HepG2 (cell line): Measurements from ENCODE around the gene RABGAP1L. TPM values are rescaled to one million over a fixed set of nuclear protein-coding genes. Genes with fewer than 3 reads are reported as not detected.

Experiments used
- ATAC-seq: fragments of 200-7000 bp; cut with Tn5 transposase; 3 replicates; pipeline ENCODE4 v1.9.1; 2020; ENCODE audit warnings: mild to moderate bottlenecking, moderate library complexity
- BruUV-seq: library from RNA; stranded (reverse); fragments of 400-500 nt; replicated peaks from 2 replicates; lab custom pipeline; 2021; lab: Mats Ljungman, UMichigan
- CTCF ChIA-PET: fragments of 300-600 bp; formaldehyde crosslinking; extraction: SDS; loops from one replicate; lab custom pipeline; 2021; ENCODE audit warnings: low total read pairs, inconsistent platforms, low intra/inter-chr PET ratio; lab: Yijun Ruan, JAX
- POLR2A ChIA-PET: fragments of 350-600 bp; sonication (Branson Sonifier 250); formaldehyde crosslinking; loops from one replicate; lab custom pipeline; 2020; ENCODE audit warnings: antibody characterized with exemption, inconsistent platforms; lab: Yijun Ruan, JAX
- DNase-seq: peaks from one replicate; pipeline ENCODE4 v3.0.0-alpha.2; 2015; ENCODE audit warnings: low spot score
- FAIRE-seq: peaks from 3 replicates; lab custom pipeline; 2011; peaks lifted over from hg19 to GRCh38; lab: Jason Lieb, UNC
- H2AFZ ChIP-seq: one replicate; pipeline ENCODE4 v1.6.1; 2011; ENCODE audit warnings: low read length, inconsistent platforms
- H3K27ac ChIP-seq: fragments of 300-600 bp; 3 replicates; pipeline ENCODE4 v1.8.0; 2011; ENCODE audit warnings: mixed run types, mild to moderate bottlenecking, mixed read lengths, low read length, inconsistent platforms; ENCODE audit not compliant: insufficient read depth; ENCODE audit errors: extremely low read length
- H3K27me3 ChIP-seq, 2 experiments: fragments of 200-600 bp in 1 of 2; 2 replicates in 1 of 2; 3 replicates in 1 of 2; pipeline versions ENCODE4 v1.6.0 to v1.8.0; 2011; ENCODE audit warnings: low read length in 2 of 2, mild to moderate bottlenecking in 2 of 2, moderate library complexity in 2 of 2, inconsistent platforms in 1 of 2; ENCODE audit not compliant: insufficient read depth in 2 of 2, control insufficient read depth in 1 of 2
- H3K36me3 ChIP-seq, 2 experiments: fragments of 200-600 bp in 1 of 2; replicated peaks in 1 of 2; 2 replicates in 1 of 2; 3 replicates in 1 of 2; pipeline versions ENCODE4 v1.5.1 to v1.8.0; 2011; ENCODE audit warnings: low read length in 2 of 2, inconsistent platforms in 1 of 2; ENCODE audit not compliant: insufficient read depth in 2 of 2, control insufficient read depth in 1 of 2
- H3K4me1 ChIP-seq: 2 replicates; pipeline ENCODE4 v1.5.1; 2012; ENCODE audit warnings: low read length, inconsistent platforms; ENCODE audit not compliant: insufficient read depth
- H3K4me2 ChIP-seq: 2 replicates; pipeline ENCODE4 v1.6.0; 2011; ENCODE audit warnings: low read depth, low read length, inconsistent platforms
- H3K4me3 ChIP-seq, 3 experiments: fragments of 200-600 bp in 1 of 3; sonication (generic), shearing (Covaris generic) in 1 of 3; replicated peaks in 1 of 3; 2 replicates each; pipeline ENCODE4 v1.5.1; 2011 to 2016; ENCODE audit warnings: low read length in 3 of 3, inconsistent platforms in 2 of 3, low read depth in 2 of 3, mild to moderate bottlenecking in 2 of 3, control low read depth in 1 of 3, mixed read lengths in 1 of 3; ENCODE audit not compliant: insufficient read depth in 1 of 3
- H3K79me2 ChIP-seq: one replicate; pipeline ENCODE4 v1.6.1; 2011; ENCODE audit warnings: low read length, inconsistent platforms; ENCODE audit not compliant: insufficient read depth
- H3K9ac ChIP-seq: 2 replicates; pipeline ENCODE4 v1.6.0; 2011; ENCODE audit warnings: mild to moderate bottlenecking, low read depth, low read length, inconsistent platforms; ENCODE audit not compliant: insufficient read depth
- H3K9me3 ChIP-seq: 2 replicates; pipeline ENCODE4 v1.5.1; 2012; ENCODE audit warnings: mild to moderate bottlenecking, low read length
- H4K20me1 ChIP-seq: 2 replicates; pipeline ENCODE4 v1.6.0; 2011; ENCODE audit warnings: inconsistent platforms, mild to moderate bottlenecking, low read length, moderate library complexity; ENCODE audit not compliant: insufficient read depth
- CBX1 ChIP-seq: IDR thresholded peaks from one replicate; pipeline ENCODE4 v1.6.1; 2016; ENCODE audit warnings: antibody characterized with exemption, low read depth
- IRF9 ChIP-seq: sonication (generic); formaldehyde crosslinking; IDR thresholded peaks from 2 replicates; pipeline ENCODE4 v1.8.0; 2022; ENCODE audit warnings: missing genetic modification reagents, mild to moderate bottlenecking, borderline replicate concordance
- KDM5A ChIP-seq: fragments of 200-600 bp; sonication (generic); IDR thresholded peaks from 2 replicates; pipeline ENCODE4 v1.7.0; 2018; ENCODE audit warnings: antibody characterized with exemption, mild to moderate bottlenecking, low read length, borderline replicate concordance
- MAF1 ChIP-seq: sonication (generic); formaldehyde crosslinking; IDR thresholded peaks from 2 replicates; pipeline ENCODE4 v1.5.0; 2020; ENCODE audit warnings: missing genetic modification reagents, borderline replicate concordance
- SCMH1 ChIP-seq: sonication (generic); formaldehyde crosslinking; IDR thresholded peaks from 2 replicates; pipeline ENCODE4 v1.9.0; 2021; ENCODE audit warnings: missing genetic modification reagents, mild to moderate bottlenecking, borderline replicate concordance
- TFE3 ChIP-seq: IDR thresholded peaks from 2 replicates; pipeline ENCODE4 v1.6.1; 2016
- U2AF2 ChIP-seq: fragments of 200-400 bp; formaldehyde crosslinking; IDR thresholded peaks from 2 replicates; pipeline ENCODE4 v1.6.1; 2017; ENCODE audit warnings: low read depth, mild to moderate bottlenecking, low read length
- ZBTB4 ChIP-seq: sonication (generic); formaldehyde crosslinking; IDR thresholded peaks from 2 replicates; pipeline ENCODE4 v1.4.0; 2020; ENCODE audit warnings: missing genetic modification reagents, mild to moderate bottlenecking, borderline replicate concordance
- ZFP36 ChIP-seq: fragments of 150-350 bp; IDR thresholded peaks from 2 replicates; pipeline ENCODE4 v1.6.1; 2018; ENCODE audit warnings: borderline replicate concordance, low read length, low read depth; ENCODE audit not compliant: partially characterized antibody
- ZNF350 ChIP-seq: sonication (generic); formaldehyde crosslinking; IDR thresholded peaks from 2 replicates; pipeline ENCODE4 v1.4.0; 2020; ENCODE audit warnings: mild to moderate bottlenecking, low read depth, missing genetic modification reagents, borderline replicate concordance
- ZNF713 ChIP-seq: sonication (generic); formaldehyde crosslinking; IDR thresholded peaks from 2 replicates; pipeline ENCODE4 v1.4.0; 2020; ENCODE audit warnings: mild to moderate bottlenecking, missing genetic modification reagents
- WGBS: methylation state at CpG from one replicate; pipeline ENCODE4 v1.1.6; 2017; ENCODE audit warnings: low lambda C conversion rate; 5-methylcytosine and 5-hydroxymethylcytosine counted together
- in situ Hi-C: cut with HindIII; loops from 2 replicates; pipeline ENCODE4 v1.10.0; 2017; ENCODE audit warnings: low pct_unique_long_range_greater_than_20kb; ENCODE audit not compliant: extremely low pct_ligation_motif_present
- intact Hi-C: fragments of 100-400 bp; cut with micrococcal nuclease; formaldehyde crosslinking; loops from one replicate; pipeline ENCODE4 v1.10.0; 2022; ENCODE audit not compliant: unreplicated experiment
- polyA plus RNA-seq, 8 experiments: library from polyadenylated mRNA; depleted of rRNA in 3 of 8; stranded (reverse) in 7 of 8; unstranded in 1 of 8; fragments of >200 nt; fragmentation: Illumina TruSeq in 4 of 8; extraction: Trizol in 4 of 8; gene quantifications; 2 replicates each; pipeline versions ENCODE4 v1.2.1 to v1.2.3, GENCODE V29; 2011 to 2016; ENCODE audit warnings: low read depth in 4 of 8, missing spikeins in 1 of 8, mixed read lengths in 1 of 8; ENCODE audit not compliant: insufficient read depth in 1 of 8
- total RNA-seq, 5 experiments: library from RNA; depleted of rRNA; stranded (reverse); fragments of >200 nt; fragmentation: Illumina TruSeq; extraction: Trizol; gene quantifications; 2 replicates each; pipeline ENCODE4 v1.2.3, GENCODE V29; 2016; ENCODE audit warnings: low read depth in 1 of 5

RABGAP1L gene
- total and polyA plus RNA-seq, 2 of the 13 experiments (the other 11 are each of a cell fraction or from before 2014, with no cell fraction given) = 7.9 to 22.6 TPM

- H3K4me2 ChIP-seq = no peak overlapping the region
- no peaks in the 10 kb centered on the region for H3K9me3 ChIP-seq
- intact Hi-C loops (no loop called here), in situ Hi-C loops (no loop called here)
- ATAC-seq = no peak
- H2AFZ ChIP-seq = no peak overlapping the region
- no peak for TF ChIP-seq ZFP36
- TF ChIP-seq TFE3 (CRISPR knock-in tag) = no peak
- TF ChIP-seq SCMH1 (CRISPR knock-in tag) = no peak
- no peak for TF ChIP-seq CBX1
- no peak for TF ChIP-seq U2AF2
- TF ChIP-seq ZNF713 (CRISPR knock-in tag) = no peak
- no peak for TF ChIP-seq MAF1 (CRISPR knock-in tag)
- TF ChIP-seq ZNF350 (CRISPR knock-in tag) = no peak
- no peak for TF ChIP-seq KDM5A
- TF ChIP-seq IRF9 (CRISPR knock-in tag) = no peak
- no peak for TF ChIP-seq ZBTB4
- no peaks in the 10 kb centered on the region for H3K27me3 ChIP-seq
- POLR2A ChIA-PET = no interaction called here
- H3K27ac ChIP-seq = no peak overlapping the region
- H3K9ac ChIP-seq = no peak overlapping the region
- no peaks in the 10 kb centered on the region for H3K36me3 ChIP-seq
- no TSS peak for BruUV-seq
- H3K4me3 ChIP-seq = no peak overlapping the region
- DNase-seq = no peak
- no peaks in the 10 kb centered on the region for H3K79me2 ChIP-seq
- FAIRE-seq = no peak
- CTCF ChIA-PET = no interaction called here
- peaks cover 13% of the 10 kb centered on the region for H3K4me1 ChIP-seq
- no peaks in the 10 kb centered on the region for H4K20me1 ChIP-seq
- 92% methylated on average over 6 of the region's 6 CpGs for WGBS
Measured at GRCh38 chr1:174626031-174627025, 467.0 kb downstream of the RABGAP1L start.
